D341Med (cell line): ENCODE results near the gene CDX1.

Experiments used
- DNase-seq: peaks from one replicate; pipeline ENCODE4 v3.0.0; 2012; ENCODE audit warnings: low spot score

CDX1 gene

GRCh38 chr5:150166650-150167511 is at the start of gene CDX1:
Gene CDX1, plus strand, starts transcription at chr5:150166778. Its CDS starts 99 bp downstream, at chr5:150166877.
- DNase-seq: no peak

GRCh38 chr5:150117945-150118560 is 48.5 kb upstream of the CDX1 start:
- no peak for DNase-seq

- DNase-seq: no peak
These were observed 47.9 kb upstream of the CDX1 start for GRCh38 chr5:150118561-150119229.

GRCh38 chr5:150119421-150120061 is 47.0 kb upstream of the CDX1 start:
- DNase-seq: no peak

- DNase-seq: no peak
These were observed 46.5 kb upstream of the CDX1 start for GRCh38 chr5:150120062-150120441.

- no peak for DNase-seq
These were observed 45.7 kb upstream of the CDX1 start for GRCh38 chr5:150120617-150121447.

- DNase-seq: no peak
These were observed 45.0 kb upstream of the CDX1 start for GRCh38 chr5:150121448-150122157.

GRCh38 chr5:150122158-150122510 is 44.4 kb upstream of the CDX1 start:
- no peak for DNase-seq

GRCh38 chr5:150122536-150123481 is 43.8 kb upstream of the CDX1 start:
- DNase-seq: no peak

- no peak for DNase-seq
These were observed 43.0 kb upstream of the CDX1 start for GRCh38 chr5:150123542-150123941.

GRCh38 chr5:150124111-150124557 is 42.4 kb upstream of the CDX1 start:
- DNase-seq: no peak

- DNase-seq: no peak
These were observed 42.0 kb upstream of the CDX1 start for GRCh38 chr5:150124596-150124995.

GRCh38 chr5:150125334-150125733 is 41.2 kb upstream of the CDX1 start:
- no peak for DNase-seq

- DNase-seq: no peak
These were observed 40.2 kb upstream of the CDX1 start for GRCh38 chr5:150126199-150126920.

- no peak for DNase-seq
These were observed 39.7 kb upstream of the CDX1 start for GRCh38 chr5:150126921-150127265.

GRCh38 chr5:150129454-150129812 is 37.1 kb upstream of the CDX1 start:
- DNase-seq: no peak

- peak; percentile 79 for DNase-seq
These were observed 36.6 kb upstream of the CDX1 start for GRCh38 chr5:150129813-150130492.

- no peak for DNase-seq
These were observed 36.1 kb upstream of the CDX1 start for GRCh38 chr5:150130493-150130922.

- no peak for DNase-seq
These were observed 35.1 kb upstream of the CDX1 start for GRCh38 chr5:150131461-150131860.
